ENCODE data around the gene CACNA1S. TPM values are rescaled to one million over a fixed set of nuclear protein-coding genes. Genes with fewer than 3 reads are reported as not detected.

Gene CACNA1S
- total RNA-seq, 1 experiment from 2014 or later = 0.02 TPM

- TF ChIP-seq AR (CRISPR knock-in tag; IDR thresholded peaks at IDR 0.05) (no peak), CBFB (CRISPR knock-in tag; IDR thresholded peaks at IDR 0.05; ENCODE audit: low read depth) (no peak), RORB (CRISPR knock-in tag; IDR thresholded peaks at IDR 0.05) (no peak), TEAD4 (CRISPR knock-in tag; IDR thresholded peaks at IDR 0.05) (no peak), USF2 (CRISPR knock-in tag; IDR thresholded peaks at IDR 0.05) (no peak), MAX (CRISPR knock-in tag; IDR thresholded peaks at IDR 0.05) (no peak), PRDM15 (CRISPR knock-in tag; IDR thresholded peaks at IDR 0.05) (no peak)
- TF ChIP-seq, protein P1, sequence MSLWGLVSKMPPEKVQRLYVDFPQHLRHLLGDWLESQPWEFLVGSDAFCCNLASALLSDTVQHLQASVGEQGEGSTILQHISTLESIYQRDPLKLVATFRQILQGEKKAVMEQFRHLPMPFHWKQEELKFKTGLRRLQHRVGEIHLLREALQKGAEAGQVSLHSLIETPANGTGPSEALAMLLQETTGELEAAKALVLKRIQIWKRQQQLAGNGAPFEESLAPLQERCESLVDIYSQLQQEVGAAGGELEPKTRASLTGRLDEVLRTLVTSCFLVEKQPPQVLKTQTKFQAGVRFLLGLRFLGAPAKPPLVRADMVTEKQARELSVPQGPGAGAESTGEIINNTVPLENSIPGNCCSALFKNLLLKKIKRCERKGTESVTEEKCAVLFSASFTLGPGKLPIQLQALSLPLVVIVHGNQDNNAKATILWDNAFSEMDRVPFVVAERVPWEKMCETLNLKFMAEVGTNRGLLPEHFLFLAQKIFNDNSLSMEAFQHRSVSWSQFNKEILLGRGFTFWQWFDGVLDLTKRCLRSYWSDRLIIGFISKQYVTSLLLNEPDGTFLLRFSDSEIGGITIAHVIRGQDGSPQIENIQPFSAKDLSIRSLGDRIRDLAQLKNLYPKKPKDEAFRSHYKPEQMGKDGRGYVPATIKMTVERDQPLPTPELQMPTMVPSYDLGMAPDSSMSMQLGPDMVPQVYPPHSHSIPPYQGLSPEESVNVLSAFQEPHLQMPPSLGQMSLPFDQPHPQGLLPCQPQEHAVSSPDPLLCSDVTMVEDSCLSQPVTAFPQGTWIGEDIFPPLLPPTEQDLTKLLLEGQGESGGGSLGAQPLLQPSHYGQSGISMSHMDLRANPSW (CRISPR knock-in tag; conservative IDR thresholded peaks at IDR 0.05; ENCODE audit: low read depth) = no peak
- TF ChIP-seq, protein P2, sequence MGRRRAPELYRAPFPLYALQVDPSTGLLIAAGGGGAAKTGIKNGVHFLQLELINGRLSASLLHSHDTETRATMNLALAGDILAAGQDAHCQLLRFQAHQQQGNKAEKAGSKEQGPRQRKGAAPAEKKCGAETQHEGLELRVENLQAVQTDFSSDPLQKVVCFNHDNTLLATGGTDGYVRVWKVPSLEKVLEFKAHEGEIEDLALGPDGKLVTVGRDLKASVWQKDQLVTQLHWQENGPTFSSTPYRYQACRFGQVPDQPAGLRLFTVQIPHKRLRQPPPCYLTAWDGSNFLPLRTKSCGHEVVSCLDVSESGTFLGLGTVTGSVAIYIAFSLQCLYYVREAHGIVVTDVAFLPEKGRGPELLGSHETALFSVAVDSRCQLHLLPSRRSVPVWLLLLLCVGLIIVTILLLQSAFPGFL (CRISPR knock-in tag; IDR thresholded peaks at IDR 0.05; ENCODE audit: borderline replicate concordance) = no peak
- TF ChIP-seq, protein P3, sequence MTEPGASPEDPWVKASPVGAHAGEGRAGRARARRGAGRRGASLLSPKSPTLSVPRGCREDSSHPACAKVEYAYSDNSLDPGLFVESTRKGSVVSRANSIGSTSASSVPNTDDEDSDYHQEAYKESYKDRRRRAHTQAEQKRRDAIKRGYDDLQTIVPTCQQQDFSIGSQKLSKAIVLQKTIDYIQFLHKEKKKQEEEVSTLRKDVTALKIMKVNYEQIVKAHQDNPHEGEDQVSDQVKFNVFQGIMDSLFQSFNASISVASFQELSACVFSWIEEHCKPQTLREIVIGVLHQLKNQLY (CRISPR knock-in tag; IDR thresholded peaks at IDR 0.05) = no peak
Observed at GRCh38 chr1:201016943-201017827, 95.0 kb downstream of the CACNA1S start (continued).

DNA sequence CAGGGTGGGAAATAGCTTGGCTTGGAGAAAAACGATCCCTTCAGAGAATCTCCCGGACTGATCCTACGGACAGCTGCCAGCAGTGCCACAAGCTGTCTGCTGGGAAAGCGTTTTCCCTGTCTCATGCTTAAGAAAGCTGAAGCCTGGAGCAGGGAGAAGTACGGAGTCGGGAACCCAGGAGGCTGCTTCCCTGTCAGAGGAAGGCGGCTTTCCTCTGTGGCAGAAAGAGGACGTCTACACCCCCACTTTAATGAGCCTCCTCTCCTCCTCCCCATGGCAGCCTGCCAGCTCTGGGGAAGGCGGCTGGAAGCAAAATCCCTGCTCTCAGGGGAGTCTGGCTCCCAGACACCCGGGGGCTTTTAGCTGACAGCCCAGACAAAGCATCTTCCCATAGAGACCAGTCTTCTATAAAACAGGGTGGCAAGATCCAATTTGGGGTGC is 96.0 kb downstream of the CACNA1S start:
- ChIA-PET CTCF (interaction anchor here (0.7 to 13.8 kb wide), 9 partner anchors 10 to 207 kb away, joined by 3 to 218 read pairs (median 5); partner anchors contain the start of gene KIF21B), POLR2A (interaction anchor here (1.4 kb wide), 1 partner anchor 44 kb away, joined by 5 read pairs; no protein-coding TSS in a partner anchor)
- no peaks in the 10 kb centered on the region for H3K36me3 Mint-ChIP-seq
- H3K27me3 Mint-ChIP-seq (ENCODE audit: low read depth) = no peaks in the 10 kb centered on the region
- no peak overlapping the region for H3K4me3 Mint-ChIP-seq
- H3K27ac Mint-ChIP-seq = no peak overlapping the region
- H3K9me3 Mint-ChIP-seq = no peaks in the 10 kb centered on the region
- no peak for ATAC-seq
- H3K4me1 Mint-ChIP-seq = peaks cover 51% of the 10 kb centered on the region
- DNase-seq (ENCODE audit: low spot score) = no peak
- TF ChIP-seq PRDM15 (CRISPR knock-in tag; IDR thresholded peaks at IDR 0.05) (no peak), AFF4 (CRISPR knock-in tag; IDR thresholded peaks at IDR 0.05; ENCODE audit: borderline replicate concordance) (no peak), FOXJ3 (CRISPR knock-in tag; IDR thresholded peaks at IDR 0.05; ENCODE audit: borderline replicate concordance) (no peak)

All from WTC11 (cell line).